Measurements from ENCODE around the gene NRG3.

NRG3 gene

DNA sequence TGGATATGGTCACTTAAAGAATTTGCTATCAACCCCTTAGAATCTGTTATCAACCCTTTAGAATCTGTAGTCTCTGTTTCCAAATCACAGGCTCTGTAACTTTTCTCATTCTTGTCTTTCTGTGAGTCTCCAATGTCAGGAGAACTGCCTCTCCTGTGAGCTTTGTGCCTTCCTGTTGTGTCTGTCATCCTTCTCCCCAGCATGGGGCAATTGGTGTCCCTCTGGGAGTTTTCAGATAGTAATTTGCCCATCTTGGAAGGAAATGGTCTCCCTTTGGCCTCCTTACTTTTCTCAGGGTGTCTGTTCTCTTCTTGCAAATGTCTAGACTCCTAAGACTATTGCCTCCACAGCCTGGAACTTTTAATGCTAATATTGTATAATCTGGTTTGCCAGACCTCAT is 521.9 kb downstream of the NRG3 start:
- no peaks in the 10 kb centered on the region for H3K9me3 ChIP-seq (ENCODE audit: low read length)
- H3K27ac ChIP-seq (ENCODE audit: low read depth, low read length) = no peak overlapping the region
- H3K27me3 ChIP-seq (ENCODE audit: control insufficient read depth in 1 of 2, insufficient read depth in 2 of 2, low read length in 2 of 2) = no peaks in the 10 kb centered on the region

DNA sequence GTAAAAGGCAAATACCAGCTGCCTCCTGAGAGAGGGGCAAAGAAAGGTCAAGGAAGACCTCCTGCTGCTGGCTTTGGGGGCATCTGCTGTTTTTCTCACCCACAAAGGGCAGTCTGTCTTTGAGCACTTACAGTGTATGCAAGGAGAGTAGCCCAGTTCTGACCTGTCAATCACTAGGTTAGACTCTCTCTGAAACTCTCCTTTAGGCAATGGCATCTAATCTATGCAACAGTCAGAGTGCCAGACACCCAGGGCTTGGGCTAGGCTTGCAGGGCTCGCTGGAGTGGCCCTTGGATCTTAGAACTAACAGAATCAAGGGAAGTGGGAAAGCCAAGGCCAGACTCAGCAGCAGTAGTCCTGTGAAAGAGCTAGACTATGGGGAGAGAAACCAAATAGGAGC is 522.9 kb downstream of the NRG3 start:
- H3K27me3 ChIP-seq (ENCODE audit: control insufficient read depth in 1 of 2, insufficient read depth in 2 of 2, low read length in 2 of 2) = no peaks in the 10 kb centered on the region
- H3K9ac ChIP-seq (ENCODE audit: low read length) = no peak overlapping the region
- H3K36me3 ChIP-seq (ENCODE audit: insufficient read depth, low read length) = no peaks in the 10 kb centered on the region

More for the DNA sequence above, 521.9 kb downstream of the NRG3 start:
- no peak overlapping the region for H3K9ac ChIP-seq (ENCODE audit: low read length)
- no peaks in the 10 kb centered on the region for H3K36me3 ChIP-seq (ENCODE audit: insufficient read depth, low read length)
- no peak overlapping the region for H3K4me3 ChIP-seq (ENCODE audit: low read depth in 1 of 2, low read length in 2 of 2)
- no peaks in the 10 kb centered on the region for H3K4me1 ChIP-seq (ENCODE audit: insufficient read depth, low read length)

DNA sequence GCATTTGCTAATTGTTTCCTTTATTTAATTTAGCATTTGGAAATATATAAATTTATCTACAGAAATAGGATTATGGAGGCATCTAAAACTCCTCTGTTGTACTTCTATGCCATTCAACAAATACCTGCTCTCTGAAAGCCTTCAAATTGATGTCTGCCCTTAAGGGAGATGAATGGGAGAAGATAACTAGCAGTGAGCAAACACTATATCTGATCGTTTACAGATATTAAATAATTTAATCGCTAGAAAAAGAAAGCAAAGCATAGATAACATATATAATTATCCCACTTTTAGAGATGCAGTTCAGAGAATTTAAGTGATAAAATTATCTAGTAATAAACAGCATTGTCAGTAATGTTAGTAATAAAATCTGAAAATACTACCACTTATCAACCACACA is 524.9 kb downstream of the NRG3 start:
- no peak overlapping the region for H3K9ac ChIP-seq (ENCODE audit: low read length)
- H3K9me3 ChIP-seq (ENCODE audit: low read length) = no peaks in the 10 kb centered on the region
- H3K36me3 ChIP-seq (ENCODE audit: insufficient read depth, low read length) = no peaks in the 10 kb centered on the region
- H3K27ac ChIP-seq (ENCODE audit: low read depth, low read length) = no peak overlapping the region
- no peak overlapping the region for H3K4me3 ChIP-seq (ENCODE audit: low read depth in 1 of 2, low read length in 2 of 2)
- H3K4me1 ChIP-seq (ENCODE audit: insufficient read depth, low read length) = no peaks in the 10 kb centered on the region
- H3K27me3 ChIP-seq (ENCODE audit: control insufficient read depth in 1 of 2, insufficient read depth in 2 of 2, low read length in 2 of 2) = no peaks in the 10 kb centered on the region

More for the DNA sequence above, 522.9 kb downstream of the NRG3 start:
- H3K4me3 ChIP-seq (ENCODE audit: low read depth in 1 of 2, low read length in 2 of 2) = no peak overlapping the region
- H3K9me3 ChIP-seq (ENCODE audit: low read length) = no peaks in the 10 kb centered on the region
- H3K4me1 ChIP-seq (ENCODE audit: insufficient read depth, low read length) = no peaks in the 10 kb centered on the region
- H3K27ac ChIP-seq (ENCODE audit: low read depth, low read length) = no peak overlapping the region

DNA sequence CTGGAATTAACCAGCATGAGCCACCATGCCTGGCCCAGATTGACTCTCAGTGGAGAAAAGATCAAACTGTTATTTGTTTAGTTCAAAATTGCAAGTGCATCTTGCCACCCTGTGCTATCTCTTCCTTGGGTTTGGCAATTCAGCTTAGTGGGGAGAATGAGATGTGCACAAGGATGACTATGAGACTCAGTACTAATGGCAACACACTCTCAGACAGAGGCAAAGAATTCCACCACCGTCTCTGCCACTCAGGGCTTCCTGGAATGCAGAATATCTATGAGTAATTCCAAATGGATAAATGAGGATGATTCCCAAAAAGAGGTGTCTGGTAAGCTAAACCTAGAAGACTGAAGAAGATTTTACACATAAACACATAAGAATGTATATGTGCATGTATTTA is 525.8 kb downstream of the NRG3 start:
- no peaks in the 10 kb centered on the region for H3K27me3 ChIP-seq (ENCODE audit: control insufficient read depth in 1 of 2, insufficient read depth in 2 of 2, low read length in 2 of 2)
- no peaks in the 10 kb centered on the region for H3K9me3 ChIP-seq (ENCODE audit: low read length)
- no peaks in the 10 kb centered on the region for H3K4me1 ChIP-seq (ENCODE audit: insufficient read depth, low read length)
- H3K9ac ChIP-seq (ENCODE audit: low read length) = no peak overlapping the region
- H3K4me3 ChIP-seq (ENCODE audit: low read depth in 1 of 2, low read length in 2 of 2) = no peak overlapping the region
- no peaks in the 10 kb centered on the region for H3K36me3 ChIP-seq (ENCODE audit: insufficient read depth, low read length)
- no peak overlapping the region for H3K27ac ChIP-seq (ENCODE audit: low read depth, low read length)

DNA sequence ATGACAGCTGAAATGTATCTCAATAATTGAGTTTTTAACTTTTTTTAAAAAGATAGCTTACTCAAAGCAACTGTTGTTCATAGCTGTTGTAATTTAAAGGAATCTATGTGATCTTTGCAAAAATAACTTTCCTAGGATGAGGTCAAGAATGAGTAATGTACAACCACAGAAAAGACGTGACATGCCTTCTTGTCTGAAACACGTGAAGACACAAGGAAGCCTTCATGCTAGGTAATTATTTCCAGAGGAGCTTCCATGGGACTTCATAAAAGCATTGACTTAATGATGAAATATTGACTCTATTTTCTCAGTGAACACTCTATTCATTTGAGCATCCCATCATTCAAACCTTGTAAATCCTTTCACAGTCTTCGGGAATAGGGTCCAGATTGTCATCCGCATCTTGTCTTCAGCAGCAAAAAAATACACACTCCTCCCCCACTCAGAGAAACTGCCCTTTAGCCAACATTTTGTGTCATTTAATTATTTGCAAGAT is 528.0 kb downstream of the NRG3 start:
- Histone ChIP-seq H3K9me3 (ENCODE audit: low read length) (no peaks in the 10 kb centered on the region), H3K9ac (ENCODE audit: low read length) (no peak overlapping the region), H3K27ac (ENCODE audit: low read depth, low read length) (no peak overlapping the region), H3K4me1 (ENCODE audit: insufficient read depth, low read length) (no peaks in the 10 kb centered on the region), H3K27me3 (ENCODE audit: control insufficient read depth in 1 of 2, insufficient read depth in 2 of 2, low read length in 2 of 2) (no peaks in the 10 kb centered on the region), H3K36me3 (ENCODE audit: insufficient read depth, low read length) (no peaks in the 10 kb centered on the region), H3K4me3 (ENCODE audit: low read depth in 1 of 2, low read length in 2 of 2) (no peak overlapping the region)

DNA sequence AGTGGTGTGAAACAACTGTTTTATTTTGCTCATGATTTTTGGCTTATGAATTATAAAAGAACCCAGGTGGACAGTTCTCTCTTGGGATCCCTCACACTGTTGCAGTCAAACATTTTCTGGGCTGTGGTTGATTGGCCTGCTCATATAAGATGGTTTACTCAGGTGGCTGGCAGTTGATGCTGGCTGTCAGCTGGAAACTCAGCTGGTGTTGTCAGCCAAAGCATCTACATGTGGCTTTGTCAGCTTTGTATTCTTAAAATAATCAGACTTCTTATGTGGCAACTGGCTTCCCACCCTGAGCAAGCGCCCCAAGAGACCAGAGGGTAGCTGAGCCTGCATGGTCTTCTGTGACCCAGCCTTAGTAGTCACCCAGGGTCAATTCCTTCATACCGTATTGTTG is 534.7 kb downstream of the NRG3 start:
- no peak overlapping the region for H3K27ac ChIP-seq (ENCODE audit: low read depth, low read length)
- no peak overlapping the region for H3K9ac ChIP-seq (ENCODE audit: low read length)
- no peaks in the 10 kb centered on the region for H3K9me3 ChIP-seq (ENCODE audit: low read length)
- no peaks in the 10 kb centered on the region for H3K27me3 ChIP-seq (ENCODE audit: control insufficient read depth in 1 of 2, insufficient read depth in 2 of 2, low read length in 2 of 2)
- H3K4me3 ChIP-seq (ENCODE audit: low read depth in 1 of 2, low read length in 2 of 2) = no peak overlapping the region
- H3K4me1 ChIP-seq (ENCODE audit: insufficient read depth, low read length) = no peaks in the 10 kb centered on the region
- H3K36me3 ChIP-seq (ENCODE audit: insufficient read depth, low read length) = no peaks in the 10 kb centered on the region

DNA sequence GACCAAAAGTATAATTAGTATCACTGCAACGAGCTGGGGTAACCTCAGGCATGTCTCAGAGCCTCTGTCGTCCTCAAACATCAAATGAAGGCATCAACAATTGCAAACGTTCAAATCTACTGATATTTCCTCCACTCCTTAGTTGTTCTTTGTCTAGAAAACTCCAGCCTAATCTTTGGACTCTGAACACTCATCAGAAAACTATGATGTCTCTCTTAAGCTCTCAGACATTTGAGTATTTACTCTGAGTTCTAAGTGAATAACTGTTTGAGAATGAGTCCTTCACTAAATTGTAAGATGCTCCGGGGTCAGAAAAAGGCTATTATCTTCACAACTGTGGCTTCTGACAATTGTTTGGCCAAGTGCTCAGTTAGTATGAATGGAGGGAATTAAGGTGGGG is 536.4 kb downstream of the NRG3 start:
- no peaks in the 10 kb centered on the region for H3K36me3 ChIP-seq (ENCODE audit: insufficient read depth, low read length)
- no peaks in the 10 kb centered on the region for H3K9me3 ChIP-seq (ENCODE audit: low read length)
- no peaks in the 10 kb centered on the region for H3K27me3 ChIP-seq (ENCODE audit: control insufficient read depth in 1 of 2, insufficient read depth in 2 of 2, low read length in 2 of 2)
- no peak overlapping the region for H3K27ac ChIP-seq (ENCODE audit: low read depth, low read length)
- no peak overlapping the region for H3K9ac ChIP-seq (ENCODE audit: low read length)
- no peaks in the 10 kb centered on the region for H3K4me1 ChIP-seq (ENCODE audit: insufficient read depth, low read length)
- H3K4me3 ChIP-seq (ENCODE audit: low read depth in 1 of 2, low read length in 2 of 2) = no peak overlapping the region

DNA sequence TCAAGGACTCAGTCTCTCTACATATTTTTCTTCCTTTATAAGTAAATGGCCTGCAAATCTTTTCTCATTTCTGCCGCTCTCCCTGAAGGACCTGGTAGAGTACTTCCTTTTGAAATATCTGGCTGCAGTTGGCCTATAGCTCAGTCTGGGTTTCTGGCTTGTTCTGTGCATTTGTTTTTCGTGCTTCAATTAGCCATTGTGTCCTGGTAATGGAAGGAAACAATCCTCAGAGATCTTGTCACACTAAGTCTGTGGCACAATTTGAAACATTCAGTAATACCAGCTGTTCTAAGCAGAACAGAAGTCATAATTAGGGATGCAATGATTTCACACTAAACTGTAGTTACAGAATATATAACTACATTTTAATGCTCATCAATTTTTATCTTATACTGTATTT is 545.0 kb downstream of the NRG3 start:
- H3K4me3 ChIP-seq (ENCODE audit: low read depth in 1 of 2, low read length in 2 of 2) = no peak overlapping the region
- no peaks in the 10 kb centered on the region for H3K9me3 ChIP-seq (ENCODE audit: low read length)
- no peaks in the 10 kb centered on the region for H3K27me3 ChIP-seq (ENCODE audit: control insufficient read depth in 1 of 2, insufficient read depth in 2 of 2, low read length in 2 of 2)
- no peaks in the 10 kb centered on the region for H3K36me3 ChIP-seq (ENCODE audit: insufficient read depth, low read length)
- no peaks in the 10 kb centered on the region for H3K4me1 ChIP-seq (ENCODE audit: insufficient read depth, low read length)
- H3K27ac ChIP-seq (ENCODE audit: low read depth, low read length) = no peak overlapping the region
- no peak overlapping the region for H3K9ac ChIP-seq (ENCODE audit: low read length)

DNA sequence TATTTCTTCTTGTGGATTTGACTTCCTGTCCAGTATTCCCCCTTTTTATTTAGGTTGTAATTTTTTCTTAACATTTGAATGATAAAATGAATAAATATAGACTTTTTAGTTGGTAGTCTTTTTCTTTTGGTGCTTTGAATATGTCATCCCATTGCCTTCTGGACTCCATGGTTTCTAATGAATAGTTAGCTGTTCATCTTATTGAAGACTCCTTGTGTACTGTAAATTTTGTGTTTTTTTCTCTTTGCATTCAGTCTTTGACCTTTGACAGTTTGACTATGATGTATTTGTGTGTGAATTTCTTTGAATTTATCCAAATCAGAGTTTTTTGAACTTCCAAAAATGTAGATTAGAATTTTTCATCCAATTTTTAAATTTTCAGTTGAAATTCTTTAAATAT is 554.3 kb downstream of the NRG3 start:
- H3K36me3 ChIP-seq (ENCODE audit: insufficient read depth, low read length) = no peaks in the 10 kb centered on the region
- H3K27me3 ChIP-seq (ENCODE audit: control insufficient read depth in 1 of 2, insufficient read depth in 2 of 2, low read length in 2 of 2) = no peaks in the 10 kb centered on the region
- H3K4me1 ChIP-seq (ENCODE audit: insufficient read depth, low read length) = no peaks in the 10 kb centered on the region
- H3K27ac ChIP-seq (ENCODE audit: low read depth, low read length) = no peak overlapping the region
- H3K4me3 ChIP-seq (ENCODE audit: low read depth in 1 of 2, low read length in 2 of 2) = no peak overlapping the region
- H3K9me3 ChIP-seq (ENCODE audit: low read length) = peaks cover 6% of the 10 kb centered on the region
- no peak overlapping the region for H3K9ac ChIP-seq (ENCODE audit: low read length)

DNA sequence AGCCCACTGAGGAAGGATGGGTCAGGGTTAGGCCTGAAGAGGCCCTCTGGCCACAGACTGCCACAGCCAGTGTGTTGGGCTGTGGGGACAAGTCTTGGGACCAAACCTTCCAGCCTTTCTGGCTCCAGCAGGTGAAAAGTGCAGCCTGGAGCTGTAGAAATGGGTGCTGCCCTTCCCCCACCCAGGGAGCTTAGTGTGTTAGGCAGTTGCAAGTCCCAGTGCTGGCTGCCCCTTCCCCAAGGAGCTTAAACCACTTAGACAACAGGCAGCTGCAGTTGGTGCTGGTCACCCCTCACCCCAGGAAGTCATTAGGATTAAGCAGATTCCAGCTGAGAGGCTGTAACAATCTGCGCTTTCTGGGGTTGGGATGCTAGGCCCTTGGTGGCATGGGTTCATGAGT is 563.3 kb downstream of the NRG3 start:
- Histone ChIP-seq H3K9ac (ENCODE audit: low read length) (no peak overlapping the region), H3K27ac (ENCODE audit: low read depth, low read length) (no peak overlapping the region), H3K4me3 (ENCODE audit: low read depth in 1 of 2, low read length in 2 of 2) (no peak overlapping the region), H3K9me3 (ENCODE audit: low read length) (no peaks in the 10 kb centered on the region), H3K36me3 (ENCODE audit: insufficient read depth, low read length) (no peaks in the 10 kb centered on the region), H3K4me1 (ENCODE audit: insufficient read depth, low read length) (no peaks in the 10 kb centered on the region), H3K27me3 (ENCODE audit: control insufficient read depth in 1 of 2, insufficient read depth in 2 of 2, low read length in 2 of 2) (no peaks in the 10 kb centered on the region)

DNA sequence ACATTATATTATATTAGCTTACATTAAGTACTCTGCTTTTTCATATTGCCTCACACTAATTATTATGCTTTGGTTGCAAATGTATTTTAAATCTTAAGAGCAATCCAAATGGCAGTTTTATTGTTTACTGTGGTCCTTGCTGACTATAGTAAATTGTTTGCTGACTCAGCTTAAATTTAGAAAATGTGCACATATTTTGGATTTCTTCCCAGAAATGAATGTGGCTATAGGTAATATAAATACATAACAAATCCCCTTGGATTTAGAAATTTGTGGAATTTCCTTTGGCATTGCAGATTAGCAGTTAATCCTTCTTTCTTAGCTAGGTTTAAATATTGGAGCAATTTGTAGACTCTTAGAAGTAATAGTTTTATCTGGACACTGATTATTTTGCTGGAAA is 565.8 kb downstream of the NRG3 start:
- H3K9me3 ChIP-seq (ENCODE audit: low read length) = no peaks in the 10 kb centered on the region
- no peak overlapping the region for H3K9ac ChIP-seq (ENCODE audit: low read length)

DNA sequence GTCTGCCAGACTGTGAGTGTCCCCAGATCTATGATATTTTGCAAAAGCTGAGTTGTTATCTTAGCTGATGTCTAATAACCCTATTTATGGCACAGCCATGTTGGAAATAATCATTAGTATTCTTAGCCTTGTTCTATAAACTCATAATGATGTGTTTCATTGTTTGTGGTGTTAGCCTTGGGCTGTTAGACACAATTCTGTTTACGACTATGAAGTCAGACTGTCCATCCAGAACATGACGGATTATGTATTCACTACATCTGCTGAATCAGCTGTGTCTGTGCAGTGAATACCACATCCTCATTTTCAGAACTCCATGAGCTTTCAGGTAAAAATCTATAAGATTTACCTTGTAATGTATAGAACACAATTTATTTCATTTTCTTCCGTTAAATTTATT is 577.1 kb downstream of the NRG3 start:
- Histone ChIP-seq H3K9ac (ENCODE audit: low read length) (no peak overlapping the region), H3K27me3 (ENCODE audit: control insufficient read depth in 1 of 2, insufficient read depth in 2 of 2, low read length in 2 of 2) (no peaks in the 10 kb centered on the region), H3K27ac (ENCODE audit: low read depth, low read length) (no peak overlapping the region), H3K4me3 (ENCODE audit: low read depth in 1 of 2, low read length in 2 of 2) (no peak overlapping the region), H3K36me3 (ENCODE audit: insufficient read depth, low read length) (no peaks in the 10 kb centered on the region), H3K4me1 (ENCODE audit: insufficient read depth, low read length) (no peaks in the 10 kb centered on the region), H3K9me3 (ENCODE audit: low read length) (no peaks in the 10 kb centered on the region)

More for the DNA sequence above, 565.8 kb downstream of the NRG3 start:
- H3K4me1 ChIP-seq (ENCODE audit: insufficient read depth, low read length) = no peaks in the 10 kb centered on the region
- no peaks in the 10 kb centered on the region for H3K36me3 ChIP-seq (ENCODE audit: insufficient read depth, low read length)
- no peaks in the 10 kb centered on the region for H3K27me3 ChIP-seq (ENCODE audit: control insufficient read depth in 1 of 2, insufficient read depth in 2 of 2, low read length in 2 of 2)
- no peak overlapping the region for H3K4me3 ChIP-seq (ENCODE audit: low read depth in 1 of 2, low read length in 2 of 2)
- H3K27ac ChIP-seq (ENCODE audit: low read depth, low read length) = no peak overlapping the region
